Activated CD8-positive, alpha-beta T cell treated with anti-CD3 and anti-CD28 coated beads for 36 hours (primary cell): ENCODE measurements around the gene TMEM134. TPM values are rescaled to one million over a fixed set of nuclear protein-coding genes. Genes with fewer than 3 reads are reported as not detected.
A peak's percentile ranks its signal among the peaks of the same experiment; 100 is the strongest.

Experiments used
- ATAC-seq: fragments of 200-7000 bp; cut with Tn5 transposase; one replicate; pipeline ENCODE4 v1.10.0; 2021; ENCODE audit warnings: mild to moderate bottlenecking, moderate library complexity
- CTCF ChIA-PET: fragments of 350-600 bp; sonication (Branson Sonifier 250); formaldehyde crosslinking; loops from one replicate; lab custom pipeline; 2021; ENCODE audit warnings: antibody characterized with exemption; lab: Charles Lee
- POLR2A ChIA-PET: fragments of 350-600 bp; sonication (Branson Sonifier 250); formaldehyde crosslinking; loops from one replicate; lab custom pipeline; 2021; ENCODE audit warnings: antibody characterized with exemption; lab: Charles Lee
- DNase-seq: peaks from one replicate; pipeline ENCODE4 v3.0.0-alpha.2; 2020
- H3K27ac Mint-ChIP-seq: one replicate; pipeline ENCODE4 v1.8.0; 2021; ENCODE audit warnings: mild to moderate bottlenecking, mixed read lengths
- H3K27me3 Mint-ChIP-seq: one replicate; pipeline ENCODE4 v1.8.0; 2021; ENCODE audit warnings: mixed read lengths
- H3K36me3 Mint-ChIP-seq: one replicate; pipeline ENCODE4 v1.8.0; 2021; ENCODE audit warnings: low read depth, mixed read lengths
- H3K4me1 Mint-ChIP-seq: one replicate; pipeline ENCODE4 v1.8.0; 2021; ENCODE audit warnings: low read depth, mixed read lengths
- H3K4me3 Mint-ChIP-seq: one replicate; pipeline ENCODE4 v1.8.0; 2021; ENCODE audit warnings: mild to moderate bottlenecking, moderate library complexity, mixed read lengths
- H3K9me3 Mint-ChIP-seq: one replicate; pipeline ENCODE4 v1.8.0; 2021; ENCODE audit warnings: mixed read lengths
- CTCF ChIP-seq: fragments of 200-600 bp; IDR thresholded peaks from one replicate; pipeline ENCODE4 v1.8.0; 2022; ENCODE audit warnings: antibody characterized with exemption, mild to moderate bottlenecking
- intact Hi-C: fragments of 100-400 bp; cut with micrococcal nuclease; formaldehyde crosslinking; loops from one replicate; pipeline ENCODE4 v1.10.0; 2022
- total RNA-seq, 2 experiments: library from RNA; stranded (reverse); gene quantifications; one replicate each; pipeline ENCODE4 v1.2.3, GENCODE V29; 2021

TMEM134 gene
- total RNA-seq, 2 experiments from 2014 or later = 56.0 to 59.2 TPM

GRCh38 chr11:67420646-67421429 is 48.2 kb downstream of the TMEM134 start:
- peak; percentile 99 for DNase-seq
- CTCF ChIA-PET = interaction anchor here (0.8 to 3.5 kb wide), 7 partner anchors 10 to 85 kb away, joined by 4 to 21 read pairs (median 4); partner anchors contain the start of genes PITPNM1, PPP1CA, PTPRCAP and TBC1D10C
- H3K27ac Mint-ChIP-seq = peak overlapping the region; percentile 84
- intact Hi-C loops = no loop called here
- H3K27me3 Mint-ChIP-seq = no peaks in the 10 kb centered on the region
- POLR2A ChIA-PET = interaction anchor here (1.0 to 10.0 kb wide), 11 partner anchors 8 to 70 kb away, joined by 3 to 178 read pairs (median 8); partner anchors contain the start of genes AIP, PPP1CA, PTPRCAP and TBC1D10C
- no peaks in the 10 kb centered on the region for H3K9me3 Mint-ChIP-seq
- no peak for TF ChIP-seq CTCF
- H3K4me3 Mint-ChIP-seq = peak overlapping the region; percentile 82
- ATAC-seq = peak; percentile 91
- peaks cover 48% of the 10 kb centered on the region for H3K4me1 Mint-ChIP-seq
- H3K36me3 Mint-ChIP-seq = no peaks in the 10 kb centered on the region

GRCh38 chr11:67420147-67420645 is 48.9 kb downstream of the TMEM134 start:
- TF ChIP-seq CTCF = no peak
- Mint-ChIP-seq H3K9me3 (no peaks in the 10 kb centered on the region), H3K27me3 (no peaks in the 10 kb centered on the region), H3K4me1 (peaks cover 48% of the 10 kb centered on the region), H3K4me3 (peak overlapping the region; percentile 82), H3K27ac (peak overlapping the region; percentile 89), H3K36me3 (no peaks in the 10 kb centered on the region)
- intact Hi-C loops = no loop called here
- ChIA-PET POLR2A (interaction anchor here (1.0 to 10.0 kb wide), 11 partner anchors 8 to 71 kb away, joined by 3 to 178 read pairs (median 18); partner anchors contain the start of genes AIP, PPP1CA, PTPRCAP and RPS6KB2), CTCF (interaction anchor here (0.9 to 3.5 kb wide), 6 partner anchors 9 to 86 kb away, joined by 4 to 21 read pairs (median 6); partner anchors contain the start of genes PITPNM1, PPP1CA, PTPRCAP and TBC1D10C)
- DNase-seq (no peak), ATAC-seq (no peak)

GRCh38 chr11:67419325-67420049 is 49.6 kb downstream of the TMEM134 start:
- Mint-ChIP-seq H3K27ac (peak overlapping the region; percentile 89), H3K9me3 (no peaks in the 10 kb centered on the region), H3K4me1 (peaks cover 52% of the 10 kb centered on the region), H3K27me3 (no peaks in the 10 kb centered on the region), H3K4me3 (peak overlapping the region; percentile 82), H3K36me3 (no peaks in the 10 kb centered on the region)
- TF ChIP-seq CTCF = no peak
- DNase-seq (no peak), ATAC-seq (no peak)
- POLR2A ChIA-PET = interaction anchor here (0.6 to 10.0 kb wide), 14 partner anchors 8 to 165 kb away, joined by 3 to 178 read pairs (median 10); partner anchors contain the start of genes AIP, GSTP1, POLD4 and PPP1CA
- CTCF ChIA-PET = interaction anchor here (0.6 to 3.5 kb wide), 7 partner anchors 8 to 211 kb away, joined by 3 to 21 read pairs (median 4); partner anchors contain the start of genes PITPNM1, PPP1CA and TBC1D10C
- intact Hi-C loops = no loop called here

GRCh38 chr11:67418476-67419281 is 50.4 kb downstream of the TMEM134 start:
- Mint-ChIP-seq H3K9me3 (no peaks in the 10 kb centered on the region), H3K27me3 (no peaks in the 10 kb centered on the region), H3K4me3 (peak overlapping the region; percentile 82), H3K27ac (peak overlapping the region; percentile 89), H3K36me3 (no peaks in the 10 kb centered on the region), H3K4me1 (peaks cover 52% of the 10 kb centered on the region)
- ATAC-seq (no peak), DNase-seq (peak; percentile 54)
- TF ChIP-seq CTCF = no peak
- CTCF ChIA-PET = interaction anchor here (0.6 to 3.5 kb wide), 8 partner anchors 11 to 212 kb away, joined by 3 to 21 read pairs (median 5); partner anchors contain the start of genes PITPNM1, POLD4, PPP1CA and TBC1D10C
- intact Hi-C loops = no loop called here
- POLR2A ChIA-PET = interaction anchor here (0.6 to 10.0 kb wide), 10 partner anchors 10 to 178 kb away, joined by 3 to 178 read pairs (median 18); partner anchors contain the start of genes AIP, GSTP1, PPP1CA and PTPRCAP
